DMS53 (cell line): ENCODE results near the gene RASAL2.
"Not testable (repeated sequence)": the region's sequence is repeated elsewhere in the genome, so short reads cannot be mapped to it uniquely, and the experiment has no call there.

Source experiments
- DNase-seq: peaks from one replicate; lab custom pipeline; 2025; lab: John Stamatoyannopoulos, UW

RASAL2 gene

GRCh38 chr1:178493301-178493741 is 399.4 kb downstream of the RASAL2 start:
- no peak for DNase-seq

- no peak for DNase-seq
Measured at GRCh38 chr1:178494569-178494971, 400.7 kb downstream of the RASAL2 start.

GRCh38 chr1:178495158-178495557 is 401.3 kb downstream of the RASAL2 start:
- DNase-seq, result no peak

- no peak for DNase-seq
Measured at GRCh38 chr1:178495741-178496409, 402.0 kb downstream of the RASAL2 start.

GRCh38 chr1:178496410-178497135 is 402.7 kb downstream of the RASAL2 start, which contains the start of gene CLEC20A:
TSS of gene CLEC20A (minus strand) at chr1:178496964. CDS start at chr1:178496939, 25 bp downstream.
- no peak for DNase-seq

- DNase-seq, result no peak
Measured at GRCh38 chr1:178497903-178498478, 404.1 kb downstream of the RASAL2 start.

GRCh38 chr1:178498896-178499675 is 405.2 kb downstream of the RASAL2 start:
- DNase-seq, result no peak

GRCh38 chr1:178500091-178500770 is 406.3 kb downstream of the RASAL2 start:
- peak; percentile 47 for DNase-seq

- DNase-seq, result peak; percentile 31
Measured at GRCh38 chr1:178500936-178501554, 407.1 kb downstream of the RASAL2 start.

- DNase-seq, result peak; percentile 82
Measured at GRCh38 chr1:178501705-178502329, 407.9 kb downstream of the RASAL2 start.

GRCh38 chr1:178502330-178502714 is 408.4 kb downstream of the RASAL2 start:
- DNase-seq, result no peak

- no peak for DNase-seq
Measured at GRCh38 chr1:178502856-178503255, 409.0 kb downstream of the RASAL2 start.

GRCh38 chr1:178503316-178503715 is 409.4 kb downstream of the RASAL2 start:
- DNase-seq, result not testable (repeated sequence)

GRCh38 chr1:178503849-178504248 is 409.9 kb downstream of the RASAL2 start:
- DNase-seq, result no peak

GRCh38 chr1:178504286-178504685 is 410.4 kb downstream of the RASAL2 start:
- no peak for DNase-seq

GRCh38 chr1:178506177-178506576 is 412.3 kb downstream of the RASAL2 start:
- DNase-seq, result no peak

GRCh38 chr1:178506669-178507068 is 412.8 kb downstream of the RASAL2 start:
- DNase-seq, result no peak

- DNase-seq, result no peak
Measured at GRCh38 chr1:178509414-178510007, 415.6 kb downstream of the RASAL2 start.

GRCh38 chr1:178510155-178510554 is 416.3 kb downstream of the RASAL2 start:
- DNase-seq, result no peak

- no peak for DNase-seq
Measured at GRCh38 chr1:178512566-178513277, 418.8 kb downstream of the RASAL2 start, which contains the start of gene TEX35. TSS of gene TEX35 (plus strand) at chr1:178513109. CDS start at chr1:178513189, 80 bp downstream.
